ENCODE results near the gene RAB11FIP4.

Gene RAB11FIP4

GRCh38 chr17:31509805-31510177 is 118.3 kb downstream of the RAB11FIP4 start:
- DNase-seq = no peak

DNA sequence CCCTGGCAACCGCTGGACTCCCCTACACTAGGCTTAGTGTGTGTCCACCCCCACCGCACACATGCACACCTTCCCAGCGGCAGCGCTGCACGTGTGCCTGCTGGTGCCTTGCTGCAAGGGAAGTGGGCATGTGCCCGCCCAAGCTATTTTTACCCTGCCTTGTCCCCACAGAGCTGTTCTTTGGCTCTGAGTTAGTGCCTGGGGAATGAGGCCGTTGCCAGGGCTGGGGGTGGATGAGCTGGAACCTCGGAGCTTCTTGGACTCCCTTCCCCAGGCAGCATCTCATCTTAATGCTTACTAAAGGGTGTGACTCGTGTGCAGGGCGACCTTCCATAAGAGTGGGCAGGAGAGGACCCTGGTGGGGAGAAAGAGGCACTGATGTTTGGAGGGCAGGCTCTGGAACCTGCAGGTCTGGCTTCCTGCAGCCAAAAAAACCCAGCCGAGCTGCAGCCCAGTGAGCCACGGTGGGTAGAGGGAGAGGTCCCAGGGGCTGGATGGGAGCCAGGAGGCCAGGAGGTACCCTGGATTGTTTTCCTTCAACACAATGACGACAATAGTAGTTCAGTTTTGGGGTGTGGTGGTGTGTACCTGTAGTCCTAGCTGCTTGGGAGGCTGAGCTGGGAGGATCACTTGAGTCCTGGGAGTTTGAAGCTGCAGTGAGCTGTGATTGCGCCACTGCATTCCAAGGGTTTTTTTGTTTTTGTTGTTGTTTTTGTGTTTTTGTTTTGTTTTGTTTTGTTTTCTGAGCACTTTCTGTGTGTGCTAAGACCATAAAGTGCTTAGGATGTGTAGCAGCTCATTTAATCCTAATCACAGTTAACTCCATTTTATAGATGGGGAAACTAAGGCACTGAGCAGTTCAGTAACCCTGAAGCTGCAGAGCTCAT is 119.1 kb downstream of the RAB11FIP4 start:
- no peak for DNase-seq

- no peak for DNase-seq
These were observed 119.7 kb downstream of the RAB11FIP4 start for GRCh38 chr17:31511195-31511578.

GRCh38 chr17:31511580-31511979 is 120.1 kb downstream of the RAB11FIP4 start:
- no peak for DNase-seq

- no peak for DNase-seq
These were observed 120.7 kb downstream of the RAB11FIP4 start for GRCh38 chr17:31512104-31512740.

DNA sequence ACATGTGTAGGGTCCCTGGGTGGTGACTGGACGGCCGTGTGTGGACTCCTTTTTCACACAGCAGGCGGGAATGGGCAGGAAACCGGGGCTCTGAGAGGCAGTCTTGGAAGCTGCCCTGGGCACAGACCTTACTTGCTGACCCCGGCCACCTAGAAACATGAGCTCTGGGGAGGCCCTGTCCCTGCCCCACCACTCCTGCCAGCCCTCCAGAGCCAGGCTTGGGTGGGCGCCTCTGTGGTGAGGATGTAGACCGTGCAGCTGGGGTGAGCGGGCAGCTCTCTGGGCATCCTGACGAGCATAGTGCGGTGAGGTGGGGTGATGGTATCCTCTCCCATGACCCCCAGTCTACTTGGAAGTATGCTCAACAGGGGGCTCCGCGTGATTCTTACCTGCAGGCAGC is 121.3 kb downstream of the RAB11FIP4 start:
- DNase-seq = no peak

GRCh38 chr17:31513731-31514427 is 122.4 kb downstream of the RAB11FIP4 start:
- no peak for DNase-seq

GRCh38 chr17:31515267-31515666 is 123.8 kb downstream of the RAB11FIP4 start:
- no peak for DNase-seq

- DNase-seq = no peak
These were observed 126.0 kb downstream of the RAB11FIP4 start for GRCh38 chr17:31517524-31517923.

- DNase-seq = no peak
These were observed 127.0 kb downstream of the RAB11FIP4 start for GRCh38 chr17:31518478-31518877.

GRCh38 chr17:31521632-31522283 is 130.3 kb downstream of the RAB11FIP4 start:
- DNase-seq = no peak

- no peak for DNase-seq
These were observed 130.9 kb downstream of the RAB11FIP4 start for GRCh38 chr17:31522284-31522931.

- no peak for DNase-seq
These were observed 131.6 kb downstream of the RAB11FIP4 start for GRCh38 chr17:31522987-31523495.

GRCh38 chr17:31523862-31524730 is 132.6 kb downstream of the RAB11FIP4 start:
- no peak for DNase-seq

DNA sequence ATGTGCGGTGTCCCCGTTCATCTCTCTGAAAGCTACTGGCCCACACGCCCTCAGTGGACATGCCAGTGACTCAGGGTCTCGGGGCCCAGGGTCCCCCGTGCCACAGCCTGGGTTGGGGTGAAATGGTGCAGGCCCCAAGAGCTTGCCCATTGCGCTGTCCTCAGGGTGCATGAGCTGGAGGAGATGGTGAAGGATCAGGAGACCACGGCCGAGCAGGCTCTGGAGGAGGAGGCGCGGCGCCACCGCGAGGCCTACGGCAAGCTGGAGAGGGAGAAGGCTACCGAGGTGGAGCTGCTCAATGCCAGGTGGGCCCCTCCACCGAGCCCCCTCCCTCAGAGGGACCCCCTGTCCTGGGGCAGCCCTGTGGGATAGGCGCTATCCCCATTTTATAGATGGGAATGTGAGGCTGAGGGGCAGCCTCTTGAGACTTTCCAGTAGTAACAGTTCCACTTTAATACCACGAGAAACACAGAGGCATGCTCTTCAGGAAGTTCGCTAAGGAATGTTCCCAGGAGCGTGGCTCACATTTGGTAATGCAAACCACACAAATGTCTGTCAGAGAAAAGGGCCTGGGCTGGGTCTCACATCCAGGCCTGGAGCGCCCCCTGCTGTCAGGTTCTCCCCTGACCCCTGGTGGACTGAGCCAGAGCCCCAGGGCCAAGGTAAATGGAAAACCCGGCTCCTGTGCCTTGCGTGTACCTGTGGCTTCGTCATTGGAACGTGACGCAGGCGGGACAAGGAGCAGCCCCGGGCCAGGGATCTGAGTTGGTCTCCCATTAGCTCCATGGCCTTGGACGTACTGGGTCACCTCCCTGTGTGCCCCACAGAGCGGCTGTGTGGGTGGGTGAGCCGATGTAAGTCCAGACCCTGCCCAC is 133.7 kb downstream of the RAB11FIP4 start:
- peak; percentile 80 for DNase-seq

DNA sequence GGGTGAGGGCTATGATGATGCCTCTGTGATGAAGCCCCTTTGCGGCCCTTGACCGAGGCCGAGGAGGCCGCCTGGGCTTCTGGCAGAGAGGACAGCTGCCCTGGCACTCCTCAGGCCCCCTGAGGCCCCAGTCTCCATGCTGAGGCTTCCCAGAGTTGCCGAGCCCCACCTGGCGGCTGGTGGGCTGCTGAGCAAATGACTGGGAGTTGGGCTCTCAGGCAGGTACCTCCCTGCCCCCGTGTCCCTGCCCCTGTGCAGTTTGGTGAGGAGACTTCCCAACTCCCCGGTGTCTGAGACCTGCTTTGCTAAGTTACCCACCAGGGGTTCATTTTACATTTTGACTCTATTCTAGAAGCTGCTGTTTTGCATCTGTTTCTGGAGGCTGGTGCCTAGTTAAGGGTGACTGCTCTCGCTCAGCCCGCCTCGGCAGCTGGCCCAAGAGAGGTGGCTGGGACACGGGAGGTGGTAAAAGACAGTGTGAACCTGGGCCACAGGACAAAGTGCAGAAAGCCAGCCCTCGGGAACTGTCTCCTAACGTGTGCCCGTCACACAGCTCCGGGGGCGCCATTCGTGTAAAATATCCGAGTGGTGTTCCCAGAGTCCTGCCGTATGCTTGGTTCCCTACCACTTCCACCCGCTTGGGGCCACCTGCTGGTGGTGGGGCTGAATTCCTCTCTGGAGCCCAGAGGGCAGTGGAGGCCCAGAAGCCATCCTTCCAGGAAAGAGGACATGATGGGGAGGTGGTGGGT is 134.5 kb downstream of the RAB11FIP4 start:
- DNase-seq = peak; percentile 74

DNA sequence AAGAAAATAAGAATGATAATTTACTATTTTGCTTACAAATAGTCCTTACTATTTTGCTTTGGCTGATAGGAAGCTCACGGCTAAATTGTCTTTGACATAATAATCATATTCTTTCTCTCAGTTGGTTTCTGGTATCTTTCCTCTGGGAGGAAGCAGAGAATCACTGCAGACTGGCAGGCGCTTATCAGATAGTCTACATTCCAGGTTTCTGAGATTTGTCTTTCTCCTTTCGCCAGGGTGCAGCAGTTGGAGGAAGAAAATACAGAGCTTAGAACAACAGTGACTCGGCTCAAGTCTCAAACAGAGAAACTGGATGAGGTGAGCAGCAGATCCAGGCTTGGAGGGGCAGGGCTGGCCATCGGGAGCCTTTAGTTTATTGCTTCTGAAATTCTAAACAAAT is 136.1 kb downstream of the RAB11FIP4 start:
- DNase-seq = no peak

DNA sequence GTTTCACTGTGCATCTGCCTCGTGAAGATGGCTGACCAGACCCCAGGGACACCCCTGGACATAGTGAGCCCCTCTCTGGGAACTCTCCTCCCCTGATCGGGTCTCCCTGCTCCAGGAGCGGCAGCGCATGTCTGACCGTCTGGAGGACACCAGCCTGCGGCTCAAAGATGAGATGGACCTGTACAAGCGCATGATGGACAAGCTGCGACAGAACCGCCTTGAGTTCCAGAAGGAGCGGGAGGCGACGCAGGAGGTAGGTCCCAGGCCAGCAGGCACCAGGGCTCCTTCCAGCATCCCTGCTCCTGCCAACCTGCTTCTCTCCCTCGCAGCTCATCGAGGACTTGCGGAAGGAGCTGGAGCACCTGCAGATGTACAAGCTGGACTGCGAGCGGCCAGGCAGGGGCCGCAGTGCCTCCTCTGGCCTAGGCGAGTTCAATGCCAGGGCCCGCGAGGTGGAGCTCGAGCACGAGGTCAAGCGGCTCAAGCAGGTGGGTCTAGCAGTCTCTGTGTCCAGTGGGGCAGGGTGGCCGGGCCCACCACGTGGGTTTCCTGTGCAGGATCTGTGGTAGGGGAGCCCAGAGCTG is 136.9 kb downstream of the RAB11FIP4 start:
- DNase-seq = no peak

DNA sequence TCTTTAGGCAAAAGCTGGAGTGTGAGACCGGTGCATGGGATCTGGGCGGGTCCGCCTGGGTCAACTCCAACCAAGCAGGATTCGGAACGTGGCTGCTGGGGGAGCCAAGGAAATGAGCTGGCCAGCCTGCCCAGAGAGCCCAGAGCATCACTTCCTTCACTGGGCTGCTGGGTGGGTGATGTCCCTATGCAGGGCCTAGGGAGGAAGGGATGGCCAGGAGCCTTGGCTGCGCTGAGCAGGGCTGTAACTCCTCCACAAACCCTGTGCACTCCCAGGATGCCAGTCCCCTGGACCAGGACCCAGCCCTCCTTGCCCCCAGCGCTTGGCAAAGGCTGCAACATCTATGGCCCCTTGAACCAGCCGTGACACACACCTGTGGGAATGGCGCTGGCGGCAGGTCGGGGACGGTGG is 138.4 kb downstream of the RAB11FIP4 start:
- no peak for DNase-seq

Measured in 8988T (cell line).